ENCODE measurements around the gene PGM2.

PGM2 gene

GRCh38 chr4:37867102-37867501 lies 40.6 kb downstream of the PGM2 start:
- no peak for DNase-seq

GRCh38 chr4:37868238-37868637 lies 41.8 kb downstream of the PGM2 start:
- DNase-seq, result no peak

GRCh38 chr4:37872310-37872988 lies 46.0 kb downstream of the PGM2 start:
- no peak for DNase-seq

DNA sequence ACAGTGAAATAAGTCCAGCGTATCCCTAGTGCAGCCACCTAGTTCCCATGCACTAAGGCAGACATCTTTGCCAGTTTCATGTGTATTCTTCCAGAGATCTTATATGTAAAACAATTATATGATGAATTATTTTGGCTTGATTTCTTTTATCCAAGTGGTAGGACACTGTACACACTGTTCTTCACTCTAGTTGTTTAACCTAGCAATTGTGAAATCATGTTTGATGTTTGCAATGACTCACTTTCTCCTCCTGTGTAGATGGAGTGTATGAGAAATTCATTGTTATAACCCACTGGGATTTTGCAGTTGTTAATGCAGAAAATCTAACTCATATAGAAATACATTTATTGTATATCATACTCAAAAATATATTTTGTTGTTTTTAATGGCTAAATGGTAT lies 46.9 kb downstream of the PGM2 start:
- no peak for DNase-seq

DNA sequence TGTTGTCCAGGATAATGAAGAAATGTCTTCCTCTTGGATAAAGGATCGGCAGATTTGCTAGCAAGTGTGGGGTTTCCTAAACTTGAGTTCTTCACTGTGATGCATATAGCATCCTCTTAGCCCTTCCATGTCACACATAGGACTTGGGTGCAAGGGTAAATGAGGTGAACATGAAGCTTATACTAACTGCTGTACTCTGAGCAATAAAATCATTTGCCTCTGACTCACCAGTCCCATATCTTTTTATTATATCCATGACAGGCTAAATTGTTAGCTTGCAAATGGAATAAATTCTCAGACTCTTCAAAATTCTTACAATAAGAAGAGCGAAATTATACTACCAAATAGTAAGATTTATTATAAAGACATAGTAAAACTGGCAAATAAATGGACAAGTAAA lies 49.7 kb downstream of the PGM2 start:
- no peak for DNase-seq

- no peak for DNase-seq
Measured at GRCh38 chr4:37879365-37879764, 52.9 kb downstream of the PGM2 start.

- DNase-seq, result no peak
Measured at GRCh38 chr4:37881811-37882210, 55.3 kb downstream of the PGM2 start.

GRCh38 chr4:37882665-37883296 lies 56.3 kb downstream of the PGM2 start:
- DNase-seq, result no peak

GRCh38 chr4:37884855-37885487 lies 58.5 kb downstream of the PGM2 start:
- DNase-seq, result no peak

- no peak for DNase-seq
Measured at GRCh38 chr4:37885496-37885895, 59.0 kb downstream of the PGM2 start.

GRCh38 chr4:37889849-37890800 lies 63.6 kb downstream of the PGM2 start:
- peak; percentile 53 for DNase-seq

- peak; percentile 30 for DNase-seq
Measured at GRCh38 chr4:37890801-37891259, 64.3 kb downstream of the PGM2 start, which contains the start of gene TBC1D1. TBC1D1 (plus strand) TSS chr4:37891084; CDS start chr4:37902096, 11,012 bp downstream.

DNA sequence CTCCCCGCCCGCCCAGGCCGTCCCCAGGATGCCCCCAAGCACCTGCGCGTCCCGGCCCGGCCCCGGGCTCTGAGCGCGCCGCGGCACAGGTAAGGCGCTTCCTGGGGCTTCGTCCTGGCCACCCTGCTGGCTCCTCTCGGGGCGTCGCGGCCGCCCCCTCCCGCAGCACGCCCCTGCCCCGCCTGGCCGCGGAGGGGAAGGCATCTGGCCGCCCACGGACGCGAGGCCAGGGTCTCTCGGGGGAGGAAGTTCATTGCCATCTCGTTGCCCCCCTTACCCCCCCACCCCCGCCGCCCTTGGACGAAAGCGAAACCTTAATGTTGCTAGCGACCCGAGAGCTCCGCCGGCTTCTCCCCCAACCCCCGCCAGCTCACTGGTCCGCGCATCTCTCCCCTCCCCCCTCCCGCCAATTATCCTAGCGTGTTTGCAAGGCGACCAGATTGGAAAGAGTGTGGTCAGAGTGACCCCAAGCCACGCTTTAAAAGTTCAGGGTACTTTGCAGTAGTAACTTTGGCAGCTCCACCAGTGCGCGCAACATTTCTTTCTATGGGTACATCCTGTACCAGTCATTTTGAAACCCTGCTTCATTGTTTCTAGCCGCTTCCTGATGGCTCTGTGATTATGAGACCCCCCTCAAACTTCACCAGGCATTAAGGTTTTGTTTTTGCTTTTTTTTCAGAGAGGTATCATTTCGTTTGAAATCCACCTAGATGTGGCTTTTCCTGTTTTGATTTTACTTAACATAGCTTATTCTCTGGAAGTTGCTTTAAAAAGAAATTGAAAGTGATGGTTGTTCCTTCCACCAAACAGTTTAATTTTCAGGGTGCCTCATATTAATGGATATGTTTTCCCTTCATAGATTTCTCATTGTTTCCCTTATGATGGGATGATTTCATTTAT lies 65.0 kb downstream of the PGM2 start:
- DNase-seq, result peak; percentile 17

DNA sequence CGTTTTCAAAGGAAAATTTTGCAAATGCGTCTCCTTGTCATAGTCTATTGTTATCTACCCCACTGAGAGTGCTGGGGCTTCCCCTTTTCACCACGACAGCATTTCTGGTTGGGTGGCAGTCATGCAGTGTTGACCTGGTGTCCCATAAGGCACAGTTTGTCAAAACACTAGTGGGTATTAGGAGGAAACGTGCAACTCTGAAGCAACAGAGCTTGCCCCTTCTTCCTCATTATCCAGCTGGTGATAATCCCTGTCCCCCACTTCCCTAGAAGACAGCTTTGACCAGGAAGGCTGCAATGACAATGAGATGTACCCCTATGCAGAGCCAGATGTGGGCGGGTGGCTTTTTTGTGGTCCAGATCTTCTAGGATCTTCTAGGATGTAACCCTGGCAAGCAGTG lies 66.2 kb downstream of the PGM2 start:
- no peak for DNase-seq

DNA sequence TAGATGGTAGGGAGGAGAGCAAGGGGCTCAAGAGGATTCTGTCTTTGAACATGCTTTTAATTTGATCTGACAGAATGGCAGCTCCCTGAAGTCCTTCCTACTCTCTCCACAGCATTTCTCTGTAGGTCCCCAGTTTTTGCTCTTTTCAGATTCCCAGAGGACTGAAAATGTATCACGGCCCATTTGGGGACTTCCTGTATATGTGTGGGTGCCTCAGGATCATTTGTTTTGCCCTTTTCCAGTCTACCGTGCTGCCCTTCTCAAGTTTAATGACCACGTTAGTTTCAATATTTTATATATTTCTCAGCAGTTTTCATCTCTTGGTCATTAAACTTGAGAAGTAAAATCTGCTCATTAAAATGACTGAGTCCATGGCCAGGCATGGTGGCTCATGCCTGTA lies 66.7 kb downstream of the PGM2 start:
- DNase-seq, result no peak

DNA sequence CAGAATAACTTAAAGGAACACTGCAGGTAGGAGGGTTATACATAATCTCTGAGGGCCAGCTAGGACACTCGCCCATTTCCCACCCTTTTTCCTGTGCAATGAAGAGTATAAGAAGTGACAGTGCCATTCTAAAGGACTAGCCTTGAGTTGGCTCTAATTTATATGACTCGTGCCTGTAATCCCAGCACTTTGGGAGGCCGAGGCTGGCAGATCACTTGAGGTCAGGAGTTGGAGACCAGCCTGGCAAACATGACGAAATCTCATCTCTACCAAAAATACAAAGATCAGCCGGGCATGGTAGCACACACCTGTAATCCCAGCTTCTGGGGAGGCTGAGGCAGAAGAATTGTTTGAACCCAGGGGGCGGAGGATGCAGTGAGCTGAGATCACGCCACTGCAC lies 68.8 kb downstream of the PGM2 start:
- DNase-seq, result no peak

- no peak for DNase-seq
Measured at GRCh38 chr4:37896206-37896860, 69.8 kb downstream of the PGM2 start.

DNA sequence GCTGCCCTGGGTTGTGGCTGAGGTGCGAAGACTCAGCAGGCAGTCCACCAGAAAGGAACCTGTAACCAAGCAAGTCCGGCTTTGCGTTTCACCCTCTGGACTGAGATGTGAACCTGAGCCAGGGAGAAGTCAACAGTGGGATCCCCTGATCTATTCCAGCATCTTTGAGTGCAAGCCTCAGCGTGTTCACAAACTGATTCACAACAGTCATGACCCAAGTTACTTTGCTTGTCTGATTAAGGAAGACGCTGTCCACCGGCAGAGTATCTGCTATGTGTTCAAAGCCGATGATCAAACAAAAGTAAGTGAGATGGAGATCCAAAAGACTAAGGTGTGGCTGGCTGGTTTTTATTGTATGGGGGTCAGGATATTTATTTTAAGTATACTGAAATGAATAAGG lies 75.7 kb downstream of the PGM2 start:
- no peak for DNase-seq

- DNase-seq, result no peak
Measured at GRCh38 chr4:37902738-37903693, 76.5 kb downstream of the PGM2 start.

DNA sequence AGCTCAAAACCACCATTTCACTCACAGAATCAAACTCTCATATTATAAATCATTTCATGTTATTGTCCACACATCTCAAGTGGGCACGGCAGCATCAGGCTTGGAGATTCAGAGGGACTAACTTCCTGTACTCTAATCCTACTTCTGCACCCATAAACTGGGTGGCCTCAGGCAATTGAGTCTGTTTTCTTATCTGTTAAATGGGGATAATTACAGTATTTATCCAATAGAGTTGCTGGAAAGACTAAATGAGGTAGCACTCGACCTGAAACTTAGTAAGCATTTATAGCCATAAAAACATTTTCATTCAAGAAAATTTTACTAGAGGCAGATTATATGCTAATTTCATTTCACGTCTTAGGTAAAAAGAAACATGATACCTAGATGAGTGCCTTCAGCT lies 77.4 kb downstream of the PGM2 start:
- DNase-seq, result peak; percentile 51
